ENCODE data around the gene NPHP4.
A peak's percentile ranks its signal among the peaks of the same experiment; 100 is the strongest.

The NPHP4 gene

DNA sequence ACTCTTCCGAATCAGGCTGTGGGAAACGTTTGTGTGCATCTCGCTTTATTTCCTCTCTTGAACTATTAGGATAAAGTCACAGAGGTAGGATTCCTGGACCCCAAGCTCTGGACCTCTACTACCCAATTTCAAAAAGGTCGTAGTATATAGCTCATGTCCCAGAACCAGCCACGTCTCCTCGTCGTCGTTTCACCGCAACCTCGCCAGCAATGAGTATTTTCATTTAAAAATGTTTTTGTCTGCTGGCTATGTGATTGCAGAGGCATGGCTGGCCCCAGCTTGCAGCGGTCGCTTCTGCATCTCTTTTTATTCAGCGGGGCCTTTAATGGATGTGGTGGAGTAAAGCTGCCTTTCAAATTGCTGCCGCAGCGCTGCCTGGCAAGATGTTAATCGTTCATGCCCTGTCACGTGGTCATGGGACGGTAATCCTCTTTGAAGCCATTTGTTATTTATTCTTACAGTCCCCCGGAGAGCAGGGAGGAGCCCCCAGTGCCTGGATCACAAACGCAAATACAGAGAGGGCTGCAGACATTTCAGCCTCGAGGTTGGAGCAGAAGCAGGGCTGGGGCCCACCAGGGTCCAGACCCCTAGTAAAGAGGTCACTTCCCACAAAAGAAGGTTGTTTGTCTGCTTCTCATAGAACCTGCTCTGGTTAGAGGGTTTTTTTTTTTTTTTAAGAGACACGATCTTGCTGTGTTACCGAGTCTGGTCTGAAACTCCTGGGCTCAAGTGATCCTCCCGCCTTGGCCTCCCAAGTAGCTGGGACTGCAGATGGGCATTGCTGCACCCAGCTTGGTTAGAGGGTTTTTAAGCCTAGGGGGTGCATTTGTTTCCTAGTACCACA, 11.6 kb upstream of the NPHP4 start:
- DNase-seq = no peak

DNA sequence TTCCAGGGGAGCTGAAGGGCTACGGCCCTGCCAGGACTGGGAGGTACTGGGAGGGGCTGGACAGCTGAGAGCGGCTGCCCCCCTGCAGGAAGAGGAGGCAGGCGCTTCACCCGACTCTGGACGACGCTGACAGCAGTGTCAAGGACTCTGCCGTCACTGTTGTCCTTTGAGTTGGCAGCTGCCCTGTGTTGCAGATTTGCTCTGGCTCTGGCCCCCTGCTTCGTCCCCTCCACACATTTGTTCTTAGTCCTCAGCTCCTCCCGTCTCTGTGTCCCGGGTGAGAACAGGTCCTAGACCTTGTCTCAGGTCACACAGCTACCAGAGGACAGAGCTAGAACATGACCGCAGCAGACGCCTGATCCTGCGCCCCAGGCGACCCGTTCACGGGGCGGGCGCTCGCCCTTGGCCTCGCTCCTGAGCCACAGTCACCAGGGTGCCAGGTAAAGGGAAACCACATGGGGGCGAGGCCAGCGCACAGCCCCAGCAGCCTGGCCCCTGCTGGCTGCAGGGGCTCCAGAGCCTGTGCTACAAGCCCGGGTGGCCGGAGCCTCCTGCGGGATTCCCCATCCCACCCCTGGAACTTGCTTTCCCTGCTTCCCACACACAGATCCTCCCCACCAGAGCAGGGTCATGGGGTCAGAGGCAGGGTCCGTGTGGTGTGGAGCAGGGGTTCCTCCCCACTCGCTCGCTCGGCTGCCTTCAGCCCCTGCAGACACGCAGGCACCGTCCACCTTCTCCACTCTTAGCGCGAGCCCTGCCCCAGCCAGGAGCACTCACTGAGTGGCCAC, 10.7 kb upstream of the NPHP4 start:
- DNase-seq = no peak

- no peak for DNase-seq
Observed at GRCh38 chr1:6001992-6002576, 9.9 kb upstream of the NPHP4 start.

- DNase-seq = no peak
Observed at GRCh38 chr1:6000444-6001288, 8.4 kb upstream of the NPHP4 start.

- no peak for DNase-seq
Observed at GRCh38 chr1:5999711-6000443, 7.7 kb upstream of the NPHP4 start.

DNA sequence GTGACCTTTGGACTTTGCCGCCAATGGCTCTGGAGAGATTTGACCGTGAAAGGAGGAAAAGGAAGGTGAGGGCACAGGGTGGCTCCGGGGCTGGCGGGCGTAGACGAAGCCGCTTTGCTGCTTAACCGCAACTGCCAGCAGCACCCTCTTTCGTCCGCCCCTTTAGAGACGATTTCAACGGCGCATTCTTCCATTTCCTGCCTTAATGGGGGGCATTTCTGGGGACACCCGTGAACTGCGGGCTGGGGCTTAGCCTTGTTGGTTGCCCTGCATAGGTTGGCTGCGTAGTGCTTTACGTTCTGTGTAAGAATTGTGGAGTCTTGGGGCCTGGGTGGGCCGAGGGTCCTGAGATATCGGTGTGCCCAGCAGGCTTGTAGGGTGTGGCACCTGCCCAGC, 6.7 kb upstream of the NPHP4 start:
- DNase-seq = no peak

- DNase-seq = no peak
Observed at GRCh38 chr1:5998051-5998905, 6.1 kb upstream of the NPHP4 start.

DNA sequence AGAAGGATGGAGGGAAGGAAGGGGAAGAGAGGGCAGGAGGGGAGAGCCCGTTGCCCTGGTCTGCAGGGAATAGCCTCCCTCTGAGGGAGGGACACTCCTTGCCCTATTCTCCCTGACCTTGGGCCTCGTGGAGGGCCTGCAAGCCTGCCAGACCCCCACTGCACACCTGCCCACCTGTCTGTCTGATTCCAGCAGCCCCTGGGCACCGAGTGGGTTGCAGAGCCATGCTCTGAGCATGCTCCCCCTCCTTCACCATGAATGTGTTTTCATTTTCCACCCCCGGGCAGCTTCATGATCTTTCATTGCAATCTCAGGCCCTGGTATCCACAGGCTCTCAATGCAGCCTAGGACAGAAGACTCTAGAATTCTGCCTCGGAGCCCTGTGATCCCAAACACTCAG, 5.1 kb upstream of the NPHP4 start:
- no peak for DNase-seq

DNA sequence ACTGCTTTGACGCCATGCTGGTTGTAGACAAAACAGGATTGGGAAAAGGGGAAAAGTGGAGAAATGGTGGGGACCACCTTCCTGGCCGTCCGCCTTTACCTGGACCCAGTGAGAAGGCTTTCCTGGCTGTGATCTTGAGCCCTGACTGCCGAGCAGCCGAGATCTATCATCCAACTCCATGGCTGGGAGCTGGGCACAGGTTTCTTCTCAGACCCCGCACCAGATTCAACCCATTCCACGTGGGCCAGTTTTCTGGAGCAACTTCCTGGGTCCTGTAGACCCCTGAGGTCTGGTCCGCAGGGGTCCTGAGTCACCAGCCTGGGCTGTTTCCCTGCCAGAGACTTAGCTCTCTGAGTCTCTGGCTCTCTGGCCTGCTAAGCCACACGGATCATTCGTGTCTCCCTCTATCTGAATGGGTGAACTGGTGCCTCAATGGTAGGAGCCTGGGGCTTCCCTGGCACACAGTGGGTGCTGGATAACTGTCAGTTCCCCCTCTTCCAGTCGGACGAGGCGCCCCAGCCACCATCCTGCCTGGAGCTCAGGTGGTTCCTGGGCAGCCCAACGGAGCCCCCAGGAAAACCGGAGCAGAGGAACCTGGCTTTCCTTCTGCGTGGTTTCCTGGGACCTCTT, 4.5 kb upstream of the NPHP4 start:
- DNase-seq = no peak

DNA sequence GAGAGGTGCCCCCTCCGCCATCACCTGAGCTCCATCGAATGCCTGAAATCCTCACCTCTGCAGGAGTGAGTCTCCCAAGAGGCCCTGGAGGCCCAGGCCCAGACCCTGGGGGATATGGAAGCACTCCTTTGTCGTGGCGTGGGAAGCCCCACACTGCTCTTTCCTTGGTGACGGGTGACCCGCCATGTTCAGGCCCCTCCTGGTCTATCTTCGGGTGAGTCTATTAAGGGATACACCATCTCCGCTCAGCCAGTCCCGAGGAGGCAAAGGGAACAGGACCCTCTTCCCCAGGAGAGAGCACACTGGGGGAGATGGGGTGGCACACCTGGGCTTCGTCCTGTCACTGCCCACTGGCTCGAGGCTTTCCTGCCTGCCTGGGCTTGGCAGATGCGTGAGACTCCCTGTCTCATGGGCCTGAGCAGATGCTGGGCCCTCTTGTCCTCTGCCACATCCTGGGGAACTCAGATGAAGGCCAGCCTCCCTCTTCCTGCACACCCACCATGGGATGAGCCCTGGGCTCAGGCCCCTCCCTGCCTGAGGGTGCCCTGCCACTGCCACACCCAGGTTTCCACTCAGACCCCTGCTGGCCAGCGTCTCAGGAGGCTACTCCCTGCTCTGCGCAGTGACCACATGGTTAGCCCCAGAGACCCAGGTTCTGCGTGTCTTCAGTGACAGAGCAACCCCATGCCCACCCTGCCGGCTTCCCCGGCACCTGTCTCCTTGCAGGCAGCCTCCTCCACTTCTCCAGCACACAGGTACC, 3.8 kb upstream of the NPHP4 start:
- DNase-seq = no peak

- DNase-seq = no peak
Observed at GRCh38 chr1:5994713-5995621, 2.7 kb upstream of the NPHP4 start.

- DNase-seq = no peak
Observed at GRCh38 chr1:5993556-5994491, 1.6 kb upstream of the NPHP4 start.

GRCh38 chr1:5992814-5993555, 760 bp upstream of the NPHP4 start:
- no peak for DNase-seq

- peak; percentile 77 for DNase-seq
Observed at GRCh38 chr1:5991381-5992025, 722 bp downstream of the NPHP4 start.

DNA sequence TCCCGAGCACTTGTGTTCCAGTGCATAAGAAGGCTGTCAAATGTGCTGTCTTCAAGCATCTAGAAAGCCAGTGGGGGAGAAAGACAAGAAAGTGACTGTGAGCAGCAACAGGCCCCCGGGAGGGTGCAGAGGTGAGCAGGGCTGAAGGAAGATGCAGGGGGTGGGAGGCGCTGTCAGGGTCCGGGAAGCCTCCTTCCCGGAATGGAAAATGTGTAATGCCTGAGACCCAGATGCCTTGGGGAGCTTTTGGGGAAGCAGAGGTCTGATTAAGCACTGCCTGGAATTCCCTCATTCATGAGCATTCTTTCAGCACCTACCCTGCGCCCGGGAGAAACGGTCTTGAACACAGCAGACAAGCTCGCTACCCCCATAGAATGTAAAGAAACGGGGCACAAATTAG, 1.3 kb downstream of the NPHP4 start:
- no peak for DNase-seq

- no peak for DNase-seq
Observed at GRCh38 chr1:5989731-5990271, 2.4 kb downstream of the NPHP4 start.
